ENCODE data around the gene XRCC4.

DNA sequence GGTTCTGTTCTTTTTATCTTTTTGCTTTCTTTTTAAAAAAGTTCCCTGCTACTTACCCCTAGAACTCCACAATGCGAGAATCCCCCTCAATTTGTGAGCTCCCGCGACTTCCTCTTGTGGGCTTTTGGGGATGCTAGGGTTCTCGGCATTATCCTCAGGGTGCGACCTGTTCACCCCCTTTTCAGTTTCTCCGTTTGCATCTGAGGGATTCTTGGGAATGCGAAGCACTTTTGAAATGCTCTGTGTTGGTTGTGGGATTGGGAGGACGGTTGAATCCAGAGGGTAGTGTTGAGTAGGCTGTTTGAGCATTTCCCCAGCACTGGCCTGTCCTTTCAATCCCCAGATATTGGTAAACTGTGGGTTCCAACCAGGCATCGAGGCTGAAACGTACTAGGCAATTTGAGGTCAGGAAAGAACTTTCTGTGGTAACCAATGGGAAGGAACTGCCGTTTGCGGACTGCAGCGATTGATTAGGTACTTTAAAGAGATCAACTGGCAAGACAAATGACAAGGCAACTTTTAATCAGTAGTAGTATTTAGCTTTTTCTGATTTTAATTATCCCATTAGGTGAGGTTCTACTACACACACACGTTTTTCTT, 415 bp downstream of the XRCC4 start:
- TF ChIP-seq EZH2 (IDR thresholded peaks at IDR 0.05) (no peak), EZH2phosphoT487 (IDR thresholded peaks at IDR 0.05) (no peak)
- TF ChIP-seq, protein P1, sequence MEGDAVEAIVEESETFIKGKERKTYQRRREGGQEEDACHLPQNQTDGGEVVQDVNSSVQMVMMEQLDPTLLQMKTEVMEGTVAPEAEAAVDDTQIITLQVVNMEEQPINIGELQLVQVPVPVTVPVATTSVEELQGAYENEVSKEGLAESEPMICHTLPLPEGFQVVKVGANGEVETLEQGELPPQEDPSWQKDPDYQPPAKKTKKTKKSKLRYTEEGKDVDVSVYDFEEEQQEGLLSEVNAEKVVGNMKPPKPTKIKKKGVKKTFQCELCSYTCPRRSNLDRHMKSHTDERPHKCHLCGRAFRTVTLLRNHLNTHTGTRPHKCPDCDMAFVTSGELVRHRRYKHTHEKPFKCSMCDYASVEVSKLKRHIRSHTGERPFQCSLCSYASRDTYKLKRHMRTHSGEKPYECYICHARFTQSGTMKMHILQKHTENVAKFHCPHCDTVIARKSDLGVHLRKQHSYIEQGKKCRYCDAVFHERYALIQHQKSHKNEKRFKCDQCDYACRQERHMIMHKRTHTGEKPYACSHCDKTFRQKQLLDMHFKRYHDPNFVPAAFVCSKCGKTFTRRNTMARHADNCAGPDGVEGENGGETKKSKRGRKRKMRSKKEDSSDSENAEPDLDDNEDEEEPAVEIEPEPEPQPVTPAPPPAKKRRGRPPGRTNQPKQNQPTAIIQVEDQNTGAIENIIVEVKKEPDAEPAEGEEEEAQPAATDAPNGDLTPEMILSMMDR (IDR thresholded peaks at IDR 0.05), result no peak

All from neural progenitor cell (in vitro differentiated cells).